Esophagus muscularis mucosa (tissue), 3 donors: ENCODE measurements around the gene SIRT2.

Source experiments
- CTCF ChIP-seq, 3 experiments: fragments of 200-600 bp in 2 of 3; fragments of 450-650 bp in 1 of 3; sonication (generic) in 2 of 3; IDR thresholded peaks; one replicate each; pipeline ENCODE4 v1.5.1; 2017 to 2019; ENCODE audit warnings: antibody characterized with exemption in 3 of 3, mild to moderate bottlenecking in 2 of 3, moderate library complexity in 1 of 3
- POLR2A ChIP-seq: fragments of 450-650 bp; IDR thresholded peaks from one replicate; pipeline ENCODE4 v1.6.1; 2017; ENCODE audit warnings: antibody characterized with exemption, moderate library complexity, mild to moderate bottlenecking, low read depth
- POLR2AphosphoS5 ChIP-seq, 2 donors: sonication (generic); formaldehyde crosslinking; IDR thresholded peaks; one replicate each; pipeline ENCODE4 v1.6.1; 2017; ENCODE audit warnings: antibody characterized with exemption in 2 of 2

DNA sequence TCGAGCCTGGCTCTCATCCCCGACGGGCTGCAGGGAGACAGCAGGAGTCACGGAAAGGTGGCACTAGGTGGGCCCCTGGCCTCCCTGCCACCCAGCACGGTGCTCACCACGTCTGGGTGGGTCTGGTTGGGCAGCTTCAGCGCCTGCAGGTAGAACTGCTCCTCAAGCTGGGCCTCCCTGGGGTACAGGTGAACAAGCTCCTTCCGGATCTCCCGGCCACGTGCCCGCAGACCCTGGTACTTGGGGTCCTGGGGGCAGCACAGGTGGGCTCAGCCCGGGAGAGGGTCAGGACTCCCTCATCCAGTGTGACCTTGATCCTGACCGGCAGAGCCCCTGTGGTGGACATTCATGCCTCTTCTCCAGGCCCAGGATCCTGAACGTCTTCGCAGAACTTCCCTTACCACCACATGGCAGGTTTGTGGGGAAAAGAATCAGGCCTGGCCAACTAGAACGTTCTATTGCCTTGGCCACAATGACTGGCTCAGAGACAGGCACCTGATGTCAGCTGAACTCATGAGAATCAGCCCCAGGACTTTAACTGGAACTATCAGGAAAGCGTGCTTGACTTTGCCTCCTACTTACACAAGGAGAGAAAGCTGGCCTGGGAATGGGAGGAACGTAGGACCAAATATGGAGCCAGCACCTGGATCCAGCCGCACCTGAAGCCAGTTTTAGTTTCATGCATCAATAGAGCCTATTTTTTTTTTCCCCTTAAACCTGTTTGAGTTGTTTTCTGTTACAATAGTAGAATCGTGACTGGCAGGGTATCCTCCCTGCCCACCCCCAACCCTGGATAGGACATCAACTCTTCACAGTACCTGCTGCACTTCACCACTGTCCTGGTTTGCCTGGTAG is 22.2 kb upstream of the SIRT2 start:
- TF ChIP-seq CTCF (IDR thresholded peaks at IDR 0.05): no peak
- TF ChIP-seq POLR2A: no peak
- no peak for TF ChIP-seq POLR2AphosphoS5 (IDR thresholded peaks at IDR 0.05)
